GM12801 (cell line): ENCODE measurements around the gene GOLGA3.

Experiments used
- TF ChIP-seq, protein P1 (sequence below): IDR thresholded peaks from one replicate; pipeline ENCODE4 v1.5.1; 2011; ENCODE audit warnings: control low read depth; ENCODE audit not compliant: insufficient read length; ENCODE audit errors: extremely low read depth

GOLGA3 gene

DNA sequence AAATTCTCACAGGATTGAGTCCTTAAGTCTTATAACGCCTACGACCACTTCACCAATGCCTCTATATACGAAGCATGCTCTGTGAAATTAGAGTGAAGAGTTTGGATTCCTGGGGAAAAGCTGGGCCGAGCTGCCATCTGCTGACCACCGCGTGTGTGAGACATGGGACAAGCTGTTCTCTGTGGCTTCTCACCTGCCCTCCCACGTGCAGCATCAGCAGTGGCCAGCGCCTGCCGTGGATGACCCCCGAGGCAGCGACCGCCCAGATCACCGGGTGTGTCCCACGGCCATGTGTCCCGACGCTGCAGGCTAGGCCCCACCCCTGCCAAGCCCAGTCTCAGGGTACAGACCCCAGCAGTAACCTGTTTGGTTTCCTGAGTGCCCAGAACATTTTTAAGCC lies 21.6 kb upstream of the GOLGA3 start:
- TF ChIP-seq, protein P1, sequence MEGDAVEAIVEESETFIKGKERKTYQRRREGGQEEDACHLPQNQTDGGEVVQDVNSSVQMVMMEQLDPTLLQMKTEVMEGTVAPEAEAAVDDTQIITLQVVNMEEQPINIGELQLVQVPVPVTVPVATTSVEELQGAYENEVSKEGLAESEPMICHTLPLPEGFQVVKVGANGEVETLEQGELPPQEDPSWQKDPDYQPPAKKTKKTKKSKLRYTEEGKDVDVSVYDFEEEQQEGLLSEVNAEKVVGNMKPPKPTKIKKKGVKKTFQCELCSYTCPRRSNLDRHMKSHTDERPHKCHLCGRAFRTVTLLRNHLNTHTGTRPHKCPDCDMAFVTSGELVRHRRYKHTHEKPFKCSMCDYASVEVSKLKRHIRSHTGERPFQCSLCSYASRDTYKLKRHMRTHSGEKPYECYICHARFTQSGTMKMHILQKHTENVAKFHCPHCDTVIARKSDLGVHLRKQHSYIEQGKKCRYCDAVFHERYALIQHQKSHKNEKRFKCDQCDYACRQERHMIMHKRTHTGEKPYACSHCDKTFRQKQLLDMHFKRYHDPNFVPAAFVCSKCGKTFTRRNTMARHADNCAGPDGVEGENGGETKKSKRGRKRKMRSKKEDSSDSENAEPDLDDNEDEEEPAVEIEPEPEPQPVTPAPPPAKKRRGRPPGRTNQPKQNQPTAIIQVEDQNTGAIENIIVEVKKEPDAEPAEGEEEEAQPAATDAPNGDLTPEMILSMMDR, result no peak

DNA sequence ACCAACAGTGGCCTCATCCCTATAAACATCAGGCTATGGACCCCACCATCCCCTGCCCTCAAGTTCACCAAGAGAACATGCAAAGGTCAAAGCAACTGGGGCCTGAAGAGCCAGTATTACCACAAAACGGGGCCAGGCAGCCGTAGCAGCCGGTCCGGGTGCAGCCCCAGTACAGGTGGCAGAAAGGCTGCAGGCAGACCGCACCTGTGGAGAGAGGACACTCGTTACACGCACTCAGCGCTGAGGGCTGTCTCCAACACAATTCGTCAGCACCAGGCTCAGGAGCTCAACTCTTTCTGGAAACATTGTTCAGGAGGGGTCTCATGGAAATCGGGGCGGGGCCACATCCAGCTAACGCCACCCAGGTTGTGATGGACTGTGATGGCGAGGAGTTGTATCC lies 19.9 kb upstream of the GOLGA3 start:
- TF ChIP-seq, protein P1, result no peak

DNA sequence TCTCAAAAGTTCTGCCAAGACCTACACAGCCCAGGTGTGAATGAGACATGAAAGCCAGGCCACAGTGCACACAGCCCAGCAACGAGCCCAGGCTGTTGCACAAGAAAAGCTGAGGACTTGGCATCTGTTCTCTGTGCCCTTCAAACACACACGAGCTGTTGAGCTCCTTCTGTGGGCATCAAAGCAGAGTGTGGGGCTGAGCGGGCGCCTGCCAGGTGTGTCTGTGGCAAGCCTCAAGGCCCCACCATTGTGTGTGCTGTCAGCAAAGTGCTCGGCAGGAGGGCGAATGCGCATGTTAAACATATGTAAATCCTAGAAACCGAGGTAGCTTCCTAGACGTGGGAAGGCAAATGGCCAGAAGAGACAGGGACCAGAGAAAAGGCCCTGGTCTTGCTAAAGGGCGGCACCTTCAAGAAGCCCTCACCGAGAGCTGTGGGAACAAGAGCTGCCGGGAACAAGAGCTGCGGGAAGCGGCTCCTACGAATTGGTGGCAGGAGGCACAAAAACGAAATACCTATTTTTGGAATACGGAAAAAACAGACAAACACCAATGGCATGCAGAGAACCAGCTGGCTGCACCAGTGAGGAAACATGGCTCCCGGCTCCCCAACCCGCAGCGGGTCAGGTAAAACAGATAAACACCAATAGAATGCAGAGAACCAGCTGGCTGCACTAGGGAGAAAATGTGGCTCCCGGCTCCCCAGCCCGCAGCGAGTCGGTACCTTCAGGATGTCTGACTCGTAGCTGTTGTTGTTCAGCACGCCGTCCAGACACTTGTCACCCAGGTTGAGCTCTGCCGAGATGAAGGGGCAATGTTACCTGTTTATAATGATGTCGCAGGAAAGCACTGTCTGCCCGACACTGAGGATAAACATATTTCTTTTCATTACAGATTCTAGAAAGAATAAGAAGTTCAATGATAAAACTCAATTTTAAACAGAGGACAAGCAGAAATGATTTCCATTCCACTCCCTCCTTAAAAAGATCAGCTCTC lies 19.0 kb upstream of the GOLGA3 start:
- TF ChIP-seq, protein P1, result no peak

DNA sequence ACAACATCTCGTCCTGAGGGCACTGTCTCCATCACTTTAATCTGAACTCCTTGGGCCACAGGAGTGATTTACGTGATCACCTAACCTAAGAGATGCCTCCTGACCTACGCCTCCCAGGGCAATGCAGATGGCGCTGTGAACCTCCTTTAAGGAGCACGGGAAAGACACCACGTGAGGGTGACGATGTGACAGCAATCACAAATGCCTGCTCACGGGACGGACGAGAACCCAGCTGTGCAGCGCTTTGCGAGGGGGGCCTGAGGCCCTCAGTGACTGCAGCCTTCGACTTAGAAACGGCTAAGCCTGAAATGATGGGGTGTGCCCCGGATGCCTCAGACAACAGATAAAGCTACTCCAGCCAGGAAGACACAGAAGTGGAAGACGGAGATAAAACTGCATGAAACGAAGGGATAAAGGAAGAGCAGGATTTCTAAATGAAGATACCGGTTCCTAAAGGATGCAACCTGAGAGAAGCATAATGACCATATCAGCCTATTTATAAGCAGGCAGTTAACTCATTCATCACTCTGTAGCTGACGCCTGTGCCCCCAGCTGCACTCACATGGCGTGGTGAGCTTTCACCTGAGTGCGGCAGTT lies 13.9 kb upstream of the GOLGA3 start:
- TF ChIP-seq, protein P1, result no peak

DNA sequence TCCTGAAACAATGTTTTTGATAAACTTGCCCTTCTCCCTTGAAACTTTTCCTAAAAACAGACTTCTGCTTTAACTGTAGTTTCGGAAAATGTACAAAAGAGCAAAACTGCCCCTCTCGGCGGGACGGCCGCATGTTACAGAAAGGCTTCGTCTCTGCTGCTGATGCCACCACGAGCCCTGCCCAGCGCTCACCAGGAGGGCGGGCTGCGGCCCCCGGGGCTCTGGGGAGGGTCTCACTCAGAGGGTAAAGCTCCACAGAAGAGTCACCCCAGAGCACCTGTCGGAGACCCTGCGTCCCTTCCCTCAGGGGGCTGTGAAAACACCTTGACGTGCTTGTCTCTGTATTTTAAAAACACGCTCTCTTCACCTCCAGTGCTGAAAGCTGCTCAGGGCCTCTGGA lies 12.5 kb upstream of the GOLGA3 start:
- TF ChIP-seq, protein P1, result no peak

DNA sequence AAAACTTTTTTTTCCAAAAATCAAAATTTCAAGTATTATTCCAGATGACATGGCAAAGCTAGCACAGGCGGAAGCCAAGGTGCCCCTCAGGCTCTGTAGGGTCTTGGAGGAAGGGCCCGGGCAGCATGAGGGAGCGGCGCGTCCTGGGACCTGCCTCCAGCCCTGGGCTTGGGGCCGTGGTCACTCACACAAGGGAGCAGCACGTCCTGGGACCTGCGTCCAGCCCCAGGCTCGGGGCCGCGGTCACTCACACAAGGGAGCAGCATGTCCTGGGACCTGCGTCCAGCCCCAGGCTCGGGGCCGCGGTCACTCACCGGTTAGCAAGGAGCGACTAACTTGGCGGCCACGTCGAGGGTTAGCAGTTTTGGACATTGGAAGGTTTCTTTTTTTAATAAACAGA lies 11.9 kb upstream of the GOLGA3 start:
- TF ChIP-seq, protein P1, result no peak

DNA sequence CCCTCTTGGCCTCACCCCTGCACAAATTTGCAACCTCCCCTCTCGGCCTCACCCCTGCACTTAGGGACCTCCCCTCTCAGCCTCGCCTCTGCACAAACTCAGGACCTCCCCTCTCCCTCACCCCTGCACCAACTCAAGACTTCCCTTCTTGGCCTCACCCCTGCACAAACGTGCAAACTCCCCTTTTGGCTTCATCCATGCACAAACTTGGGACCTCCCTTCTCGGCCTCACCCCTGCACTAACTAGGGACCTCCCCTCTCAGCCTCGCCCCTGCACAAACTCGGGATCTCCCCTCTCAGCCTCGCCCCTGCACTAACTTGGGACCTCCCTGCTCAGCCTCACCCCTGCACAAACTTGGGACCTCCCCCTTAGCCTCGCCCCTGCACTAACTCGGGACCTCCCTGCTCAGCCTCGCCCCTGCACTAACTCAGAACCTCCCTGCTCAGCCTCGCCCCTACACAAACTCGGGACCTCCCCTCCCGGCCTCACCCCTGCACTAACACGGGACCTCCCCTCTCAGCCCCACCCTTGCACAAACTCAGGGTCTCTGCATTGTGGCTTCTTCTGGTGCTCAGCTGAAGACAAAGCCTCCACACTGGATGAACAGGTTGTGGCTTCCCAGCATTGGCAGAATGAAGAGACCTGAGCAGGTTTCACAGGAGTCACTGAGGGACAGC lies 11.0 kb upstream of the GOLGA3 start:
- TF ChIP-seq, protein P1, result no peak
